Caki2 (cell line): ENCODE measurements around the gene CNOT9. TPM values are rescaled to one million over a fixed set of nuclear protein-coding genes. Genes with fewer than 3 reads are reported as not detected.
"Not testable (repeated sequence)": the region's sequence is repeated elsewhere in the genome, so short reads cannot be mapped to it uniquely, and the experiment has no call there.

Experiments used
- DNase-seq: peaks from one replicate; pipeline ENCODE4 v3.0.0-alpha.2; 2015; ENCODE audit warnings: low read depth
- in situ Hi-C: cut with HindIII; loops from 2 replicates; pipeline ENCODE4 v1.10.0; 2016; ENCODE audit warnings: low sequenced_read_pairs, low pct_unique_long_range_greater_than_20kb, mixed read lengths
- total RNA-seq: library from RNA; depleted of rRNA; stranded (reverse); fragments of >200 nt; shearing (Covaris generic); gene quantifications from 2 replicates; pipeline ENCODE4 v1.2.3, GENCODE V29; 2014; ENCODE audit warnings: low replicate concordance; rRNA removed

Gene CNOT9
- total RNA-seq, result 46.7 and 69.8 TPM in 2 replicates

DNA sequence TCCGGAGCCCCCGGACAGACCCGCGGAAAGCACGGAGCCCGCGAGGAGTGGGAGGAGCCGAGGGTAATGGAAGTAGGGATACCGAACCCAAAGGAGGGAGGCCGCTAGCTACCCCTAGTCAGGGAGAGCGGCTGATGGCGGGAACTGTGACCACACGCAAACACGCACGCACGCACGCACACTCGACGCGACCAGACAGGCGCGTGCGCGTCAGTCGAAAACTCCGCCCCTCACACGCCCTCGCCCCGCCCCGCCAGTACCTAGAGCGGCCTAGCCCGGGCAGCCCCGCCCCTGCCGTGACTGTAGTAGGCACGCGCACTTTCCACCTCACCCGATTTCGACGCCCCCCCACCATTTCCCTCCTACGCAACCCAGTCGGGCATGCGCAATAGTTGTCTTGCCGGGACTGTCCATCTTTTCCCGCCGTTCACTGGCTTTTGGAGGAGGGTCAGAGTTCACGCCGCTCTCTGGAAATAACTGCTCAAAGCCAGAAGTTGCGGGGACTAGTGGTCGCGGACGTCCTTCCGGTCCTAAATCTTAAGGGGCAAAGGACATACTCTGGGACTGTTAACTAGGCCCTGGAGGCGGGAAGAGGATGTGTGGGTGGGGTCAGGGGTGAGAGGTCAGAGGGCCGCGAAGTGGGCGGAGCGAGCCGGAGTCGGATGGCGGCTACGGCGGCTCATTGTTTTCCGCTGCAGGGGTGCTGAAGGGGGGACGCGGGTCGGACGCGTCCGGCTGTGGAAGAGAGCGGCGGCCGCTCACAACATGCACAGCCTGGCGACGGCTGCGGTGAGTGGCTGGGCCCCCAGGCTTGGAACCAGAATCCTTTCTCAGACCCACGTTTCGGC, at the start of gene CNOT9, which contains the start of gene USP37:
TSS of gene CNOT9 (plus strand) at position 650 of the 848 bp plus-strand sequence. CDS start at position 766, 116 bp downstream.
TSS of gene USP37 (minus strand) at position 162 of the 848 bp plus-strand sequence. CDS start 9,698 bp downstream, outside the sequence.
- in situ Hi-C loops, result no loop called here
- peak; percentile 96 for DNase-seq

DNA sequence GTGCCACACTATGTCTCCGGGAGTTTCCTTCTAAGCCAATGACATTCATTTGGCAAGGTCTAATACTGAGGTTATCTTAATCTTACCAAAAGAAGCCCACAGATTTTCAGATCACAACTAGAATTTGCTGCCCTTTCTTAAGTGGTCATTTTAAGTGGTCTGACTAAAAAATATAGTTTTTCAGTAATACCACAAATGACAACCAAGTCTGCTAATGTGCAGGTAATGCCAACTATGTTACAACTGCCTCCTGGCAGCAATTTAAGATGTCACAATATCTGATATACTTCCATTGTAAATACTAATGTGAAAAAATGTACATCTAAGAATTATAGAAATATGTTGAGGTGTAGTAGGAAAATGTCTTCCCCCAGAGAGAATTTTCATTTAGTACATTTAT, 49.8 kb upstream of the CNOT9 start:
- in situ Hi-C loops, result no loop called here
- DNase-seq, result no peak

DNA sequence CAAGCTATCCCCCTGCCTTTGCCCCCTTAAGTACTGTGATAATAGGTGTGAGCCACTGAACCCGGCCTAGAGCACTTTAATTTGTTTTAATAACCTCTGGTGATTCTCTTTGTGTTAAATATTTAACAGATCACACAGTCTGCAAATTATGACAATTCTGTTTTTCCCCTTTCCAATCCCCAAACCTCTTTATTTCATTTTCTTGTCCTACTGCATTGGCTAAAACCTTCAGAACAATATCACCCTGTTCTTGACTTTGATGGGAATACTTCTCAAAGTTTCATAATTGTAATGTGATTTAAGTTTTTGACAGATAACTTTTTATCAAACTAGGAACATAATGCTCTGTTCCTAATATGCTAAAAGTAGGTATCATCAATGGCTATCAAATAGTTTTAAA, 45.0 kb upstream of the CNOT9 start:
- in situ Hi-C loops, result no loop called here
- no peak for DNase-seq

- in situ Hi-C loops, DNase-seq: not testable (repeated sequence)
Measured at GRCh38 chr2:218528409-218528808, 40.2 kb upstream of the CNOT9 start.

DNA sequence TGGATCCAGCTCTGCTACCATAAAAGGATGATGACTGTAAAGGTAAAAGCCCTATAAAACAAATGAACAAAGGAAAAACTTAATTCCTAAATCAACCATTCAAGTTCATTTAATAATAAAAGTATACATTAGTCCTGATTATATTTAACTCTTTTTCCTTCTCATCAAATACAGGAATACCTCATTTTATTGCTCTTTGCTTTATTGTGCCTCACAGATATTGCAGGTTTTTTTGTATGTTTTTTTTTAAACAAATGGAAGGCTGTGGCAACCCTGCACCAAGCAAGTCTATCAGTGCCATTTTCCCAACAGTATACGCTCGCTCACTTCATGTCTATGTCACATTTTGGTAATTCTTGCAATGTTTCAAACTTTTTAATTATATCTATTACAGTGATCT, 38.6 kb upstream of the CNOT9 start:
- in situ Hi-C loops, result no loop called here
- no peak for DNase-seq

DNA sequence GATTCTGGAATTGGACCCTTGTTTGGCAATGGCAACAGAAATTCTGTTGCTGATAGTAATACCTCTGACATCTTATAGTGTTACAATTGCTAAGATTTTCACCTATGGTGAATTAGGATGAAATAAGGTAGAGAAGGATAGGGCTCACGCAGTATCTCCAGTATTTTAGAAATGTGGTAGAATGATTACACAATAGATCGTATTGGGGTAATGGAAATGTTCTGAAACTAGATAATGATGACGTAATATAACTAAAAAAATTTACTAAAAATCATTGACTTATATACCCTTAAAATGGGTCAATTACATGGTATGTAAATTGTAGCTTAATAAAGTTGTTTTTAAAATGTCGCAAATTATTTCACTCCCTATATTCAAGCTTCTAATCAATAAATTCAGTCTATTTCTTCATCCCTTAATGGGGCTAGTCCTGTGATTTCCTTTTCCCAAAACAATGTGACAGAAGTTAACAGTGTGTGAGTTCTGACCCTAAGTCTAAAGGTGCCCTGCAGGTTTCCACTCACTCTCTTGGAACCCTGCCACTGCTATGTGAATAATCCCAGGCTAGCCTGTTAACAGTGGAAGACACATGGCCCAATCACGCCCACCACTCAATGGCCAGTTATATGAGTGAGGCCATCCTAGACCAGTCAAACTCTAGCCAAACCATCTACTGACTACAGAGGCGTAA, 31.7 kb upstream of the CNOT9 start:
- no peak for DNase-seq
- in situ Hi-C loops, result no loop called here

GRCh38 chr2:218540015-218540414, 28.6 kb upstream of the CNOT9 start:
- no peak for DNase-seq
- in situ Hi-C loops, result no loop called here

DNA sequence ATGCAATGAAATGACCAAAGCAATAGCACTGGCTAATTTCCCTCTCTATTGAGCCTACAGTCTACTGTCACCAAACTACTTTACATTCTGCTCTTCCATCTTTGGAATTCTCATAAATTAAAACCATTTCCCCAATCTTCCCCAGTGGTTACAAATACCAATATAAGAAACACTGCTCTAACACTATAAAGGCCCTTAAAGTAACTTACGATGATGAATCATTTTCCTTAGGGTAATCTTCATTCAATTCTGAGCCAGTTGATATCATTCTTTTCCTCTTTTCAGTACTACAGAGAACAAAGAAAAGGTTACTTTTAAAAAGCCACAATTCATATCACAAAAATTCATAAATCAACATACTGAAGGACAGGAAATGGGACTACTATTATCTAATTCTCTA, 22.6 kb upstream of the CNOT9 start:
- DNase-seq, result no peak
- in situ Hi-C loops, result no loop called here

DNA sequence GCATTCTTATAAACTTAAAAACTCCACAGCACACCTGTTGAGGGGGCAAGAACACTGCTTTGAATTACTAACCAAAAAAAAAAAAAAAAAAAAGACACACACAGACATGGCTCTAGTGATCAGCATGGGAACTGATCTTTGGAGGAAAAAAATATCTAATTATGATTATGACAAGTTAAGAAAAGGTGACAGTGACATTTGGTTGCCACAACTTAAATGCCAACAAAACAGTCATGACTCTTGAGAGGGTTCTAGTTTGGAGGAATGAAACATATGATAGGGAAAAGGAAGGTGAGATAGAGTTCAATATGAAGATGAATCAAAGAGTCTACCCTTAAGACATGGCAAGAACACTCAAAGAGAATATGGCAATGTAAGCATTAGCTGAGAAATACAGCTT, 21.1 kb upstream of the CNOT9 start:
- no peak for DNase-seq
- in situ Hi-C loops, result no loop called here

GRCh38 chr2:218547978-218548377, 20.7 kb upstream of the CNOT9 start:
- in situ Hi-C loops, result no loop called here
- DNase-seq, result no peak

GRCh38 chr2:218554225-218554624, 14.4 kb upstream of the CNOT9 start:
- in situ Hi-C loops, result not testable (repeated sequence)

DNA sequence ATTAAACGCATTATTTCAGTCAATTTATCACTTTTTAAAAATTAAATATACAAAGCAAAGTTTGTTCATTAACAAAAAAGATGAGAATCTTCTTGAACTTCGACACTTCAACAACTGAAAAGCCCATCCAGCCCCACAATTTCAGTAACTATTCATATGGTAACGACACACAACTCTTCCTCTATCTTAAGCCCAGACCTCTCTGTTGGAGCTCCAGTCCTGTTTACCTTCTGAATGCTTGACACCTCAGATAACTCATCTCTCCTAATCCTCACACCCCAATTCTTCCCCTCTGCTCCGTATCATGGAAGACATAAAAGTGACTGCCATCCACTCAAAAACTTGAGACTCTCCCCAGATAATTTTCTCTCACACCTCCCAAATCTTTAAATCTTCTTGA, 13.1 kb upstream of the CNOT9 start:
- DNase-seq, result no peak
- in situ Hi-C loops, result no loop called here

More at GRCh38 chr2:218554225-218554624, 14.4 kb upstream of the CNOT9 start:
- DNase-seq, result not testable (repeated sequence)

DNA sequence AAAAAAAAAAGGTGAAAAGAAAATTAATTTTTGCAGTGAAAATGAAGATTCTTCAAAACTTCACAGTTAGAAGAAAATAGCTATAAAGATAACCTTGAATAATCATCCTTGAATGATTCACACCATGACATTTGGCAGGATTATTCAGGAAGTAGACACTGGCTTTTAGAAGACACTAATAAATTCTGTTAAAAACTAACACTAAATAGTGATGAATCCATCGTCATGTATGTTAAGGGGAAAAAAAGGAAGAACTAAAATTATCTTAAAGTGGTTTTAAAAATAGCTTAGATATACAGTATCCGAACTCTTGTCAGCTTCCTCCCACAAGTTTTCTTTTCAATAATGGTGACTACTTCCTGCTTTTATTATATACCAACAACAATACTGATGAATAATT, 10.7 kb upstream of the CNOT9 start:
- in situ Hi-C loops, result no loop called here
- no peak for DNase-seq

DNA sequence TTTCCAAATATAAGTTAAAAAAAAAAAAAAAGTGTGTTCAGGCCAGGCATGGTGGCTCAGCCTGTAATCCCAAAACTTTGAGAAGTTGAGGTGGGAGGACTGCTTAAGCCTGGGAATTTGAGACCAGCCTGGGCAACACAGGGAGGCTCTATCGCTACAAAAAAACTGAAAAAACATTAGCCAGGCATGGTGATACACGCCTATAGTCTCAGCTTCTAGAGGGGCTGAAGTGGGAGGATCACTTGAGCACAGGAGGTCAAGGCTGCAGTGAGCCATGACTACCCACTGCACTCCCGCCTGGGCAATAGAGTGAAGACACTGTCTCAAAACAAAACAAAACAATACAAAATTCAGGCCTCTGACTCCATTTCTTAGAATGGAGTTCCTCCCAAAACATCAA, 9.7 kb upstream of the CNOT9 start:
- DNase-seq, result no peak
- in situ Hi-C loops, result no loop called here

GRCh38 chr2:218564056-218564455, 4.6 kb upstream of the CNOT9 start:
- in situ Hi-C loops, result no loop called here
- DNase-seq, result no peak

DNA sequence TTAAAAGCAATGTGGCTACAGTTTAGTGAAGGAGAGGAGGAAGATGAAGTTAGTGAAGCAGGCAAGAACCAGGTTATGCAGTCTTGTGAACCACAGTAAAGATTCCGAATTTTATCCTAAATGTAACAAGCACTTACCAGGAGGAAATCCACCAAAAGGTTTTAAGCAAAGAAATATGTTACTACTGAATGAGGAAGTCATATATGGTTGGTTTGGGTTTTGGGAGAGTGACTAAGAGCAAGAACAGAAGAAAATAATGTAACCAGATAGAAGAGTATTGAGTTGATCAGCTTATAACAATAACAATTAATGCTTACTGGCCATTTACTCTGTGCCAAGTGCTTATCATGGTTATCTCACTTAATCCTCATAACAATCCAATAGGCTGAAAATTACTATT, 2.3 kb upstream of the CNOT9 start:
- in situ Hi-C loops, result no loop called here
- no peak for DNase-seq

DNA sequence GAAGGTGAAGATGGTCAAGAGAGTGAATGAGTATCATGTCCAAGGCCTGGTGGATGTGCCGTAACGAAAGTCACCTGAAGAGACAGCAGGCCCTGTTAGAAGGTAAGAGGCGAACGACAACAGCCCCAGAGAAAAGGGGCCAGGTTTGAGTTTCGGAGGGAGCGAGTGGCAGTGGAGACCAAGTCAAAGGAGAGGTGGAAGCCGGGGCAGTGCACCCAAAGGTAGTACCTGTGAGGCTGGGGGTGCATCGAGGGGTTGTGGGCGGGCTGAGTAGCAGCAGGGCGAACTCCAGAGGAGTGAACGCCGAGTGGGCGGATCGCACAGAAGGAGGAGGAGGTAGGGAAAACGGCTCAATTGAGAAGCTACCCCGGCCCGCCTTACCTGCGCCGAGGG, 846 bp upstream of the CNOT9 start:
- in situ Hi-C loops, result no loop called here
- DNase-seq, result no peak

GRCh38 chr2:218569038-218569431, 396 bp downstream of the CNOT9 start:
- peak; percentile 66 for DNase-seq
- in situ Hi-C loops, result no loop called here
